Gastrocnemius medialis (tissue), 4 donors: ENCODE results near the gene TFDP1. TPM values are rescaled to one million over a fixed set of nuclear protein-coding genes. Genes with fewer than 3 reads are reported as not detected.

Experiments used
- ATAC-seq, 2 donors: fragments of 150-250 bp; one replicate each; pipeline ENCODE4 v1.9.1; 2016
- DNase-seq, 2 donors: peaks; one replicate each; pipeline ENCODE4 v3.0.0-alpha.2; 2019
- H3K27ac ChIP-seq, 4 donors: fragments of 200-600 bp; sonication (generic); 1 replicate in 1 of 4; 2 replicates in 3 of 4; pipeline ENCODE4 v1.5.1; 2016 to 2018; ENCODE audit warnings: mild to moderate bottlenecking in 2 of 4, moderate library complexity in 1 of 4
- H3K27me3 ChIP-seq, 3 donors: fragments of 200-600 bp; sonication (generic) in 2 of 3; 1 replicate in 1 of 3; 2 replicates in 2 of 3; pipeline versions ENCODE4 v1.5.1 to v1.6.0; 2016 to 2019; ENCODE audit warnings: mild to moderate bottlenecking in 1 of 3, moderate library complexity in 1 of 3
- H3K36me3 ChIP-seq, 2 donors: fragments of 200-600 bp; sonication (generic) in 1 of 2; one replicate each; pipeline ENCODE4 v1.5.1; 2017 to 2018
- H3K4me1 ChIP-seq, 2 donors: fragments of 200-600 bp; sonication (generic) in 1 of 2; one replicate each; pipeline ENCODE4 v1.5.1; 2016 to 2017; ENCODE audit warnings: mild to moderate bottlenecking in 2 of 2
- H3K4me3 ChIP-seq, 4 donors: fragments of 200-600 bp; sonication (generic) in 3 of 4; 1 replicate in 1 of 4; 2 replicates in 3 of 4; pipeline ENCODE4 v1.5.1; 2016 to 2019; ENCODE audit warnings: mild to moderate bottlenecking in 2 of 4
- H3K9me3 ChIP-seq, 3 donors: fragments of 200-600 bp; sonication (generic) in 2 of 3; 1 replicate in 1 of 3; 2 replicates in 2 of 3; pipeline ENCODE4 v1.5.1; 2016 to 2019
- POLR2A ChIP-seq, 2 donors: fragments of 450-650 bp; IDR thresholded peaks; one replicate each; pipeline ENCODE4 v1.6.1; 2017; ENCODE audit warnings: antibody characterized with exemption in 2 of 2, mild to moderate bottlenecking in 2 of 2, moderate library complexity in 2 of 2
- in situ Hi-C, 4 donors: fragments of 200-750 bp; cut with MboI; loops; one replicate each; pipeline versions ENCODE4 v1.15.0 to v1.8.0; 2017; ENCODE audit warnings: low sequenced_read_pairs in 4 of 4
- intact Hi-C: fragments of 100-400 bp; cut with DNase I; formaldehyde crosslinking; loops from one replicate; pipeline ENCODE4 v1.15.1; 2023; ENCODE audit warnings: low total_unique reads
- total RNA-seq, 4 donors: library from RNA; depleted of rRNA; stranded (reverse); fragments of >200 nt; gene quantifications; one replicate each; pipeline versions ENCODE4 v1.1.0 to v1.2.3, GENCODE V29; 2016
- TF ChIP-seq, protein P1 (sequence below), 5 experiments: fragments of 450-650 bp in 3 of 5; fragments of 200-600 bp in 2 of 5; sonication (generic) in 2 of 5; IDR thresholded peaks in 4 of 5; conservative IDR thresholded peaks in 1 of 5; 1 replicate in 4 of 5; 2 replicates in 1 of 5; pipeline ENCODE4 v1.5.1; 2016 to 2019; ENCODE audit warnings: antibody characterized with exemption in 5 of 5, mild to moderate bottlenecking in 3 of 5, moderate library complexity in 3 of 5

Gene TFDP1
- total RNA-seq, 4 donors from 2014 or later: 14.9 to 35.4 (median 29.1) TPM

- Histone ChIP-seq H3K9me3 (no peaks in the 10 kb centered on the region), H3K27ac (no peak overlapping the region), H3K36me3 (no peaks in the 10 kb centered on the region), H3K27me3 (no peaks in the 10 kb centered on the region), H3K4me1 (peaks cover 0 to 3% of the 10 kb centered on the region in 2 donors), H3K4me3 (no peak overlapping the region)
- TF ChIP-seq POLR2A (IDR thresholded peaks at IDR 0.05): no peak
- TF ChIP-seq, protein P1, sequence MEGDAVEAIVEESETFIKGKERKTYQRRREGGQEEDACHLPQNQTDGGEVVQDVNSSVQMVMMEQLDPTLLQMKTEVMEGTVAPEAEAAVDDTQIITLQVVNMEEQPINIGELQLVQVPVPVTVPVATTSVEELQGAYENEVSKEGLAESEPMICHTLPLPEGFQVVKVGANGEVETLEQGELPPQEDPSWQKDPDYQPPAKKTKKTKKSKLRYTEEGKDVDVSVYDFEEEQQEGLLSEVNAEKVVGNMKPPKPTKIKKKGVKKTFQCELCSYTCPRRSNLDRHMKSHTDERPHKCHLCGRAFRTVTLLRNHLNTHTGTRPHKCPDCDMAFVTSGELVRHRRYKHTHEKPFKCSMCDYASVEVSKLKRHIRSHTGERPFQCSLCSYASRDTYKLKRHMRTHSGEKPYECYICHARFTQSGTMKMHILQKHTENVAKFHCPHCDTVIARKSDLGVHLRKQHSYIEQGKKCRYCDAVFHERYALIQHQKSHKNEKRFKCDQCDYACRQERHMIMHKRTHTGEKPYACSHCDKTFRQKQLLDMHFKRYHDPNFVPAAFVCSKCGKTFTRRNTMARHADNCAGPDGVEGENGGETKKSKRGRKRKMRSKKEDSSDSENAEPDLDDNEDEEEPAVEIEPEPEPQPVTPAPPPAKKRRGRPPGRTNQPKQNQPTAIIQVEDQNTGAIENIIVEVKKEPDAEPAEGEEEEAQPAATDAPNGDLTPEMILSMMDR (IDR thresholded peaks at IDR 0.05 in 4 of 5, conservative IDR thresholded peaks at IDR 0.05 in 1 of 5): no peak
- in situ Hi-C loops (no loop called here), intact Hi-C loops (no loop called here)
- DNase-seq: no peak
- no peak for ATAC-seq
These were observed 61.8 kb downstream of the TFDP1 start for GRCh38 chr13:113646376-113646775.

DNA sequence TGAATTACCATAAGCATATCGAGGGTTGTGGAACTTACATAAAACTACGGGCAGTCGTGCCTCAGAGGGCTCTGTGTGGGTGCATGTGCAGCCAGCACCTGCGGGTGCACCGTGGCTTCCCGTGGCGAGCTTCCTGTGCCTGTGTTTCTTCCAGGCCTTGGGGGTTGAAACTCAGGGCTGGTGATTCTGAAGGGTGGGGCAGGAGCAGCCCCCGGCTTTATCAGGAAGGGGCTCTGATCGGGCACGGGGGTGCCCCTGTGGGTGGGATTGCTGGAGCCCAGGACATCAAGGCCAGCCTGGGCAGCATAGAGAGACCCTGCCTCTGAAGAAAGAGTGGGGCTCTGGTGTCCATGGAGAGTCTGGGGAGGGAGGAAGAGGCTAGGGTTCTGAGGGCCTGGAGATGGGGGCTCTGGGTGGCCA, 62.4 kb downstream of the TFDP1 start:
- peak in 1 of 2 donors; percentile 8 for ATAC-seq
- Histone ChIP-seq H3K36me3 (no peaks in the 10 kb centered on the region), H3K9me3 (no peaks in the 10 kb centered on the region), H3K27me3 (no peaks in the 10 kb centered on the region), H3K27ac (no peak overlapping the region), H3K4me3 (no peak overlapping the region), H3K4me1 (peaks cover 0 to 3% of the 10 kb centered on the region in 2 donors)
- intact Hi-C loops: no loop called here
- TF ChIP-seq, protein P1 (IDR thresholded peaks at IDR 0.05 in 4 of 5, conservative IDR thresholded peaks at IDR 0.05 in 1 of 5): no peak
- TF ChIP-seq POLR2A (IDR thresholded peaks at IDR 0.05): no peak
- in situ Hi-C loops: no loop called here
- DNase-seq: no peak

GRCh38 chr13:113647351-113648215, 63.0 kb downstream of the TFDP1 start:
- no peak for TF ChIP-seq POLR2A (IDR thresholded peaks at IDR 0.05)
- TF ChIP-seq, protein P1 (IDR thresholded peaks at IDR 0.05 in 4 of 5, conservative IDR thresholded peaks at IDR 0.05 in 1 of 5): no peak
- ATAC-seq: peak; percentile 47 to 88
- peak; percentile 45 to 77 for DNase-seq
- Histone ChIP-seq H3K4me1 (peaks cover 0 to 3% of the 10 kb centered on the region in 2 donors), H3K9me3 (no peaks in the 10 kb centered on the region), H3K27me3 (no peaks in the 10 kb centered on the region), H3K27ac (no peak overlapping the region), H3K36me3 (no peaks in the 10 kb centered on the region), H3K4me3 (no peak overlapping the region)
- in situ Hi-C loops: no loop called here
- intact Hi-C loops: no loop called here

GRCh38 chr13:113648216-113648610, 63.7 kb downstream of the TFDP1 start:
- in situ Hi-C loops: no loop called here
- ATAC-seq (no peak), DNase-seq (peak in 1 of 2 donors; percentile 3)
- TF ChIP-seq POLR2A (IDR thresholded peaks at IDR 0.05): no peak
- TF ChIP-seq, protein P1 (IDR thresholded peaks at IDR 0.05 in 4 of 5, conservative IDR thresholded peaks at IDR 0.05 in 1 of 5): no peak
- Histone ChIP-seq H3K27ac (no peak overlapping the region), H3K9me3 (no peaks in the 10 kb centered on the region), H3K4me1 (peaks cover 0 to 3% of the 10 kb centered on the region in 2 donors), H3K27me3 (no peaks in the 10 kb centered on the region), H3K4me3 (no peak overlapping the region), H3K36me3 (no peaks in the 10 kb centered on the region)
- intact Hi-C loops: no loop called here
